ENCODE results near the gene ANKFN1.

GRCh38 chr17:56465886-56466285 is 312.6 kb downstream of the ANKFN1 start:
- no peak for TF ChIP-seq CTCF (IDR thresholded peaks at IDR 0.05)
- no peak for TF ChIP-seq POLR2A (IDR thresholded peaks at IDR 0.05)
